Measurements from ENCODE around the gene CD300LF. TPM values are rescaled to one million over a fixed set of nuclear protein-coding genes. Genes with fewer than 3 reads are reported as not detected.

Gene CD300LF
- total and polyA plus RNA-seq, 10 of the 15 experiments (the other 5 are each of a cell fraction or from before 2014, with no cell fraction given): 0.15 TPM; not detected in 9

DNA sequence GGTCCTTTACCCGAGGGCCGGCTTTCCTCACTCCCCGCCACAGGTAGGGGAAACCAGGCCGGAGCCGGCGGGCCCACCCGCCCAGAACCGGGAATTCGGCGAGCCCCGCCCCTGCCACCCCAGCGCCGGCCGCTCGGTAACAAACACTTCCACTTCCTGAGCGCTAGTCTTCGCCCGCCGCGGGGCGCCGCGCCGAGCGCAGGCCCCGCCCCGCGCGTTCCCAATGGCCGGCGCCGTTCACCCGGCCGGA is 35.5 kb upstream of the CD300LF start (continued):
- TF ChIP-seq SPI1 (IDR thresholded peaks at IDR 0.05; ENCODE audit: borderline replicate concordance, insufficient read depth, low read depth, low read length) (peak; percentile 53; the same call in 1 of the 2 replicates), IKZF1 (conservative IDR thresholded peaks at IDR 0.05) (0 out of 2 replicates have a peak, but pooled peaks have one; percentile 5)
- TF ChIP-seq, protein P1, sequence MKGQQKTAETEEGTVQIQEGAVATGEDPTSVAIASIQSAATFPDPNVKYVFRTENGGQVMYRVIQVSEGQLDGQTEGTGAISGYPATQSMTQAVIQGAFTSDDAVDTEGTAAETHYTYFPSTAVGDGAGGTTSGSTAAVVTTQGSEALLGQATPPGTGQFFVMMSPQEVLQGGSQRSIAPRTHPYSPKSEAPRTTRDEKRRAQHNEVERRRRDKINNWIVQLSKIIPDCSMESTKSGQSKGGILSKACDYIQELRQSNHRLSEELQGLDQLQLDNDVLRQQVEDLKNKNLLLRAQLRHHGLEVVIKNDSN (IDR thresholded peaks at IDR 0.05; ENCODE audit: borderline replicate concordance, extremely low read length, insufficient read depth, low read depth, low read length): no peak
- TF ChIP-seq, protein P2, sequence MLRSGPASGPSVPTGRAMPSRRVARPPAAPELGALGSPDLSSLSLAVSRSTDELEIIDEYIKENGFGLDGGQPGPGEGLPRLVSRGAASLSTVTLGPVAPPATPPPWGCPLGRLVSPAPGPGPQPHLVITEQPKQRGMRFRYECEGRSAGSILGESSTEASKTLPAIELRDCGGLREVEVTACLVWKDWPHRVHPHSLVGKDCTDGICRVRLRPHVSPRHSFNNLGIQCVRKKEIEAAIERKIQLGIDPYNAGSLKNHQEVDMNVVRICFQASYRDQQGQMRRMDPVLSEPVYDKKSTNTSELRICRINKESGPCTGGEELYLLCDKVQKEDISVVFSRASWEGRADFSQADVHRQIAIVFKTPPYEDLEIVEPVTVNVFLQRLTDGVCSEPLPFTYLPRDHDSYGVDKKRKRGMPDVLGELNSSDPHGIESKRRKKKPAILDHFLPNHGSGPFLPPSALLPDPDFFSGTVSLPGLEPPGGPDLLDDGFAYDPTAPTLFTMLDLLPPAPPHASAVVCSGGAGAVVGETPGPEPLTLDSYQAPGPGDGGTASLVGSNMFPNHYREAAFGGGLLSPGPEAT (IDR thresholded peaks at IDR 0.05; ENCODE audit: low read depth): no peak
- TF ChIP-seq, protein P3, sequence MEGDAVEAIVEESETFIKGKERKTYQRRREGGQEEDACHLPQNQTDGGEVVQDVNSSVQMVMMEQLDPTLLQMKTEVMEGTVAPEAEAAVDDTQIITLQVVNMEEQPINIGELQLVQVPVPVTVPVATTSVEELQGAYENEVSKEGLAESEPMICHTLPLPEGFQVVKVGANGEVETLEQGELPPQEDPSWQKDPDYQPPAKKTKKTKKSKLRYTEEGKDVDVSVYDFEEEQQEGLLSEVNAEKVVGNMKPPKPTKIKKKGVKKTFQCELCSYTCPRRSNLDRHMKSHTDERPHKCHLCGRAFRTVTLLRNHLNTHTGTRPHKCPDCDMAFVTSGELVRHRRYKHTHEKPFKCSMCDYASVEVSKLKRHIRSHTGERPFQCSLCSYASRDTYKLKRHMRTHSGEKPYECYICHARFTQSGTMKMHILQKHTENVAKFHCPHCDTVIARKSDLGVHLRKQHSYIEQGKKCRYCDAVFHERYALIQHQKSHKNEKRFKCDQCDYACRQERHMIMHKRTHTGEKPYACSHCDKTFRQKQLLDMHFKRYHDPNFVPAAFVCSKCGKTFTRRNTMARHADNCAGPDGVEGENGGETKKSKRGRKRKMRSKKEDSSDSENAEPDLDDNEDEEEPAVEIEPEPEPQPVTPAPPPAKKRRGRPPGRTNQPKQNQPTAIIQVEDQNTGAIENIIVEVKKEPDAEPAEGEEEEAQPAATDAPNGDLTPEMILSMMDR (IDR thresholded peaks at IDR 0.05 in 2 of 3, conservative IDR thresholded peaks at IDR 0.05 in 1 of 3; ENCODE audit: control insufficient read depth in 2 of 3, extremely low read depth in 1 of 3, insufficient read depth in 1 of 3, low read depth in 3 of 3, low read length in 3 of 3): peak in 1 of 3 experiments; percentile 13; a peak in 1 of 6 replicates

DNA sequence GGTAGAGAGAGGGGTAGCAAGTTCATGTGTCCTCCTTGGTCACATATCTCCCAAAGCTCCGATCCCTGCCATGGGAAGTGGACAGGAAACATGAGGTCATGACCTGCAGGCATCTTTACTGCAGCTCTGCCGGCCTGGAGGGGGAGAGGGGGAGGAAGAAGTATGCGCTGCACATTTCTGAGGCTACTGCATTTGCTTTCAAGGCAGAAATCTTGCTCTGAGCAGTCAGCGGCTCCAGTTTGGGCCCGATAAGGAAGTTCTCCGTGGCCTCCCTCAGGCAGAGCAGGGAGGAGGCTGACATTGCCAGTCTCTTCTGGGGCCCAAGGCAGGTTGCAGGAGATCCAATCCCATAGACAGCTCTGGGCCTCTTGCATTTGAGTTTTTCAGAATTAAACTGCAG is 34.2 kb upstream of the CD300LF start:
- FAIRE-seq: peak; percentile 56
- TF ChIP-seq, protein P4, sequence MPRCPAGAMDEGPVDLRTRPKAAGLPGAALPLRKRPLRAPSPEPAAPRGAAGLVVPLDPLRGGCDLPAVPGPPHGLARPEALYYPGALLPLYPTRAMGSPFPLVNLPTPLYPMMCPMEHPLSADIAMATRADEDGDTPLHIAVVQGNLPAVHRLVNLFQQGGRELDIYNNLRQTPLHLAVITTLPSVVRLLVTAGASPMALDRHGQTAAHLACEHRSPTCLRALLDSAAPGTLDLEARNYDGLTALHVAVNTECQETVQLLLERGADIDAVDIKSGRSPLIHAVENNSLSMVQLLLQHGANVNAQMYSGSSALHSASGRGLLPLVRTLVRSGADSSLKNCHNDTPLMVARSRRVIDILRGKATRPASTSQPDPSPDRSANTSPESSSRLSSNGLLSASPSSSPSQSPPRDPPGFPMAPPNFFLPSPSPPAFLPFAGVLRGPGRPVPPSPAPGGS (IDR thresholded peaks at IDR 0.05; ENCODE audit: borderline replicate concordance, insufficient read depth, low read depth, low read length, poor library complexity, severe bottlenecking): no peak
- TF ChIP-seq BRCA1 (IDR thresholded peaks at IDR 0.05; ENCODE audit: low read depth, low read length): no peak
- no peak for TF ChIP-seq PAX8 (IDR thresholded peaks at IDR 0.05)
- no peak for TF ChIP-seq ZNF207 (IDR thresholded peaks at IDR 0.05; ENCODE audit: borderline replicate concordance)
- TF ChIP-seq NFXL1 (IDR thresholded peaks at IDR 0.05; ENCODE audit: borderline replicate concordance): no peak
- TF ChIP-seq, protein P5, sequence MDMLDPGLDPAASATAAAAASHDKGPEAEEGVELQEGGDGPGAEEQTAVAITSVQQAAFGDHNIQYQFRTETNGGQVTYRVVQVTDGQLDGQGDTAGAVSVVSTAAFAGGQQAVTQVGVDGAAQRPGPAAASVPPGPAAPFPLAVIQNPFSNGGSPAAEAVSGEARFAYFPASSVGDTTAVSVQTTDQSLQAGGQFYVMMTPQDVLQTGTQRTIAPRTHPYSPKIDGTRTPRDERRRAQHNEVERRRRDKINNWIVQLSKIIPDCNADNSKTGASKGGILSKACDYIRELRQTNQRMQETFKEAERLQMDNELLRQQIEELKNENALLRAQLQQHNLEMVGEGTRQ (IDR thresholded peaks at IDR 0.05; ENCODE audit: borderline replicate concordance, low read depth, low read length): no peak
- no peak for TF ChIP-seq SMAD5 (IDR thresholded peaks at IDR 0.05; ENCODE audit: low read depth)
- no peak for TF ChIP-seq MEF2A (IDR thresholded peaks at IDR 0.05; ENCODE audit: insufficient read depth, low read depth, low read length)
- TF ChIP-seq, protein P6, sequence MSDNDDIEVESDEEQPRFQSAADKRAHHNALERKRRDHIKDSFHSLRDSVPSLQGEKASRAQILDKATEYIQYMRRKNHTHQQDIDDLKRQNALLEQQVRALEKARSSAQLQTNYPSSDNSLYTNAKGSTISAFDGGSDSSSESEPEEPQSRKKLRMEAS (IDR thresholded peaks at IDR 0.05; ENCODE audit: low read depth, low read length): no peak
- no peak for TF ChIP-seq BMI1 (IDR thresholded peaks at IDR 0.05; ENCODE audit: borderline replicate concordance)

More for the DNA sequence above, 34.2 kb upstream of the CD300LF start:
- Histone ChIP-seq H3K36me3 (ENCODE audit: control insufficient read depth in 2 of 2, insufficient read depth in 2 of 2, low read length in 1 of 2) (no peaks in the 10 kb centered on the region), H3K4me1 (ENCODE audit: control insufficient read depth, insufficient read depth, low read length) (peaks cover 20% of the 10 kb centered on the region), H3K9ac (ENCODE audit: control insufficient read depth, insufficient read depth, low read length) (no peak overlapping the region), H3K79me2 (ENCODE audit: control insufficient read depth, insufficient read depth, low read length) (peaks cover 33% of the 10 kb centered on the region), H4K20me1 (ENCODE audit: control insufficient read depth, insufficient read depth) (no peaks in the 10 kb centered on the region), H3K27ac (ENCODE audit: control insufficient read depth, insufficient read depth) (no peak overlapping the region), H3K4me2 (ENCODE audit: control insufficient read depth, insufficient read depth) (no peak overlapping the region), H3K4me3 (no peak overlapping the region), H2AFZ (ENCODE audit: control insufficient read depth, low read depth, low read length) (no peak overlapping the region), H3K27me3 (replicated peaks in 1 of 2; ENCODE audit: control insufficient read depth in 2 of 2, insufficient read depth in 2 of 2, low read length in 1 of 2) (no peaks in the 10 kb centered on the region), H3K9me3 (replicated peaks; ENCODE audit: control insufficient read depth, insufficient read depth, low read length) (no peaks in the 10 kb centered on the region)
- no TSS peak for BruUV-seq (replicated peaks)
- in situ Hi-C loops (cut with MboI): no loop called here
- ChIA-PET RAD21 (ENCODE audit: unreplicated experiment) (interaction anchor here (1.1 to 3.0 kb wide), 10 partner anchors 9 to 115 kb away, joined by 3 to 30 read pairs (median 10); partner anchors contain the start of genes NAT9 and RAB37), CTCF (interaction anchor here (0.9 to 4.5 kb wide), 13 partner anchors 8 to 214 kb away, joined by 3 to 98 read pairs (median 26); partner anchors contain the start of genes GRIN2C, NAT9 and RAB37), POLR2A (interaction anchor here (0.6 to 3.1 kb wide), 7 partner anchors 9 to 436 kb away, joined by 3 to 22 read pairs (median 4); partner anchors contain the start of genes NAT9, RAB37 and SUMO2), SMC1A (ENCODE audit: uncharacterized antibody, unreplicated experiment) (interaction anchor here (0.8 to 3.3 kb wide), 8 partner anchors 10 to 214 kb away, joined by 3 to 15 read pairs (median 8); partner anchors contain the start of genes FDXR and RAB37)
- DNase-seq (ENCODE audit: low read depth, low spot score) (no peak), ATAC-seq (no peak)
- intact Hi-C loops (cut with micrococcal nuclease; ENCODE audit: unreplicated experiment): no loop called here
- WGBS (ENCODE audit: insufficient coverage, insufficient replicate concordance, low lambda C conversion rate, missing lambda C conversion rate): 86% methylated on average over 6 of the region's 6 CpGs
